Measurements from ENCODE around the gene POTEI.
"Not testable (repeated sequence)": the region's sequence is repeated elsewhere in the genome, so short reads cannot be mapped to it uniquely, and the experiment has no call there.

Gene POTEI

GRCh38 chr2:130509228-130509627 lies at the start of gene POTEI:
POTEI (minus strand) TSS chr2:130509328; CDS start chr2:130509235, 93 bp downstream.
- DNase-seq (ENCODE audit: low read depth): not testable (repeated sequence)

GRCh38 chr2:130556441-130556840 lies 47.3 kb upstream of the POTEI start:
- not testable (repeated sequence) for DNase-seq (ENCODE audit: low read depth)

- DNase-seq (ENCODE audit: low read depth): not testable (repeated sequence)
Measured at GRCh38 chr2:130554178-130554577, 45.0 kb upstream of the POTEI start.

GRCh38 chr2:130549475-130549874 lies 40.3 kb upstream of the POTEI start:
- DNase-seq (ENCODE audit: low read depth): not testable (repeated sequence)

GRCh38 chr2:130548418-130548817 lies 39.3 kb upstream of the POTEI start:
- not testable (repeated sequence) for DNase-seq (ENCODE audit: low read depth)

- not testable (repeated sequence) for DNase-seq (ENCODE audit: low read depth)
Measured at GRCh38 chr2:130544978-130545377, 35.9 kb upstream of the POTEI start.

GRCh38 chr2:130543785-130544528 lies 34.8 kb upstream of the POTEI start:
- not testable (repeated sequence) for DNase-seq (ENCODE audit: low read depth)

- not testable (repeated sequence) for DNase-seq (ENCODE audit: low read depth)
Measured at GRCh38 chr2:130542789-130543188, 33.7 kb upstream of the POTEI start.

- not testable (repeated sequence) for DNase-seq (ENCODE audit: low read depth)
Measured at GRCh38 chr2:130538271-130538670, 29.1 kb upstream of the POTEI start.

GRCh38 chr2:130536654-130537053 lies 27.5 kb upstream of the POTEI start:
- DNase-seq (ENCODE audit: low read depth): not testable (repeated sequence)

GRCh38 chr2:130531672-130532071 lies 22.5 kb upstream of the POTEI start:
- not testable (repeated sequence) for DNase-seq (ENCODE audit: low read depth)

GRCh38 chr2:130531225-130531624 lies 22.1 kb upstream of the POTEI start:
- not testable (repeated sequence) for DNase-seq (ENCODE audit: low read depth)

- DNase-seq (ENCODE audit: low read depth): not testable (repeated sequence)
Measured at GRCh38 chr2:130530212-130530611, 21.1 kb upstream of the POTEI start.

GRCh38 chr2:130529545-130529944 lies 20.4 kb upstream of the POTEI start:
- DNase-seq (ENCODE audit: low read depth): not testable (repeated sequence)

GRCh38 chr2:130527365-130527967 lies 18.3 kb upstream of the POTEI start:
- DNase-seq (ENCODE audit: low read depth): not testable (repeated sequence)

GRCh38 chr2:130522390-130522789 lies 13.3 kb upstream of the POTEI start:
- not testable (repeated sequence) for DNase-seq (ENCODE audit: low read depth)

- not testable (repeated sequence) for DNase-seq (ENCODE audit: low read depth)
Measured at GRCh38 chr2:130520992-130521391, 11.9 kb upstream of the POTEI start, which contains the start of gene CFC1B. CFC1B (plus strand) TSS chr2:130521222; CDS start chr2:130521485, 263 bp downstream.

- DNase-seq (ENCODE audit: low read depth): not testable (repeated sequence)
Measured at GRCh38 chr2:130518516-130519106, 9.5 kb upstream of the POTEI start.

- not testable (repeated sequence) for DNase-seq (ENCODE audit: low read depth)
Measured at GRCh38 chr2:130511747-130512451, 2.8 kb upstream of the POTEI start.

GRCh38 chr2:130510807-130511746 lies 1.9 kb upstream of the POTEI start:
- not testable (repeated sequence) for DNase-seq (ENCODE audit: low read depth)

- DNase-seq (ENCODE audit: low read depth): not testable (repeated sequence)
Measured at GRCh38 chr2:130491073-130491472, 18.1 kb downstream of the POTEI start.

All from CMK (cell line).